HCEC 1CT (cell line): ENCODE results near the gene ABO.
"Not testable (repeated sequence)": the region's sequence is repeated elsewhere in the genome, so short reads cannot be mapped to it uniquely, and the experiment has no call there.

ENCODE experiments used
- DNase-seq: peaks from one replicate; pipeline ENCODE4 v3.0.0-alpha.2; 2017

The ABO gene

DNA sequence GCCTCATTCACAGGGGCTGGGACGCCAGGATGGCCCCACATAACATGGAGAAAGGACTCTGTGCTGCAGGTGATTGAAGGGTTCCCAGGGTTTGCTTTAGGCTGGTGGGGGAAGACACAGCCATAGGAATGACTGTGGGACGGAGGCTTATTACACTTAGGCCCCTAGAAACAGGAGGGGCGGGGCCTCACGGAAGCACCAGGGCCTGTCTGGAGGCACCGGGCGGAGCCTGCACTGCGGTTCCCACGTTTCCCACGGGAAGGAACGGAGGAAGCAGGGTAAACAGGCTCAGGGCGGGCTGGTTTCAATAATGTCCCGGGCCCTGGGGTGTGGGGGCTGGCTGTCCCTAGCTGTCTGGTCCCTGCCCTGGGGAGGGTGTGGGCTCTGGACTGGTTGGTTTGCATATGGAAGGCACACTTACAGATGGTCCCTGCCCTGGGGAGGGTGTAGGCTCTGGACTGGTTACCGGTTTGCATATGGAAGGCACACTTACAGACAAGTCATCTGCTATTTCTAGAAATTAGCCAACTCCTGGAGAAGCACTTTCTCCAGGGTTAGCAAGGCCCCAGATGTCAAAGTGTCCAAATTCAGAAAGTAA lies 51.7 kb downstream of the ABO start:
- not testable (repeated sequence) for DNase-seq

DNA sequence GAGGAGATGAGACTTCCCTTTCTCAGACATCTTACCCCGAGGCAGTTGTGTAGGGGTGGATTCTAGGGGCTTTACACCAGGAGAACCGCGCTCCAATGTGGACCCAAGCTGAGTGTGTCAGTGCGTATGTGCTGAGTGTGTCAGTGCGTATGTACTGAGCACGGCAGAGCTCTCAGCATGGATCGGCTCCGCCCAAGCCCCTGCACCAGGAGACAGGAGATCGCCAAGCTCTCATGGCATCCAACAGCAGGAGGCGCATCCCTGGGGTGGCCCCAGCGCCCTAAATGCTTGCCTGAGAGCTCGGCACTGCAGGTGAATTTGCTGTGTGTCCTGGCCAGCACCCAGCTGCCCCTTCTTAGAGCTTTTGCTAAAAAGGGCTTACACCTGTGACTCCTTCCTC lies 53.0 kb downstream of the ABO start:
- DNase-seq = not testable (repeated sequence)

DNA sequence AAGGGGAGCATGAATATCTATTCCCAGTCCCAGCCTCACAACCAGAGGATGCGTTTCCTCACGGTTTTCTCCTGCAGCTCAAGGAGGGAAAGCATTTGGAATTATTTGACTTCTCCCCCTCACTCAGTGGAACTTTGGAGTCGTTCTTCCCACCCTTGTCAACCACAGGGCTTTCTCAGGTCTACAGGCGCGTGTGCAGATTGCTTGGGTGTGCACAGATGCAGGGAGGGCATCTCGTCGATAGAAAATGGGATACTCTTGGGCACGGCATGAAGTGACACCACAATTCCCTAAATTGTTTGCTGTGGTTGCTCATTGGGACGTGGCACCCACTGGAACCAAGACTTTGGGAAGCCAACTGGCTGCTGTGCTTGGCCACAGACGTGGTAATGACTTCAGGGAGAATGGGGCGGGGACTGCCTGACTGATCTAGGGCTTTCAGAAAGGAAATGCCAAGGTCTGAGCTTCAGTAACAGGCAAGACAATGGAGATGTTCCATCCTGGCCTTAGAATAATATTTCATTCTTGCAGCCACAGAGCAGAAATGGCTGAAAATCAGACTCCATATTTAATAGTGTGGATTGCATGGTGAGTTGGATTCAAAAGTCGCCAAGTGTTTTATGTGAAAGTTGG lies 53.7 kb downstream of the ABO start:
- no peak for DNase-seq

DNA sequence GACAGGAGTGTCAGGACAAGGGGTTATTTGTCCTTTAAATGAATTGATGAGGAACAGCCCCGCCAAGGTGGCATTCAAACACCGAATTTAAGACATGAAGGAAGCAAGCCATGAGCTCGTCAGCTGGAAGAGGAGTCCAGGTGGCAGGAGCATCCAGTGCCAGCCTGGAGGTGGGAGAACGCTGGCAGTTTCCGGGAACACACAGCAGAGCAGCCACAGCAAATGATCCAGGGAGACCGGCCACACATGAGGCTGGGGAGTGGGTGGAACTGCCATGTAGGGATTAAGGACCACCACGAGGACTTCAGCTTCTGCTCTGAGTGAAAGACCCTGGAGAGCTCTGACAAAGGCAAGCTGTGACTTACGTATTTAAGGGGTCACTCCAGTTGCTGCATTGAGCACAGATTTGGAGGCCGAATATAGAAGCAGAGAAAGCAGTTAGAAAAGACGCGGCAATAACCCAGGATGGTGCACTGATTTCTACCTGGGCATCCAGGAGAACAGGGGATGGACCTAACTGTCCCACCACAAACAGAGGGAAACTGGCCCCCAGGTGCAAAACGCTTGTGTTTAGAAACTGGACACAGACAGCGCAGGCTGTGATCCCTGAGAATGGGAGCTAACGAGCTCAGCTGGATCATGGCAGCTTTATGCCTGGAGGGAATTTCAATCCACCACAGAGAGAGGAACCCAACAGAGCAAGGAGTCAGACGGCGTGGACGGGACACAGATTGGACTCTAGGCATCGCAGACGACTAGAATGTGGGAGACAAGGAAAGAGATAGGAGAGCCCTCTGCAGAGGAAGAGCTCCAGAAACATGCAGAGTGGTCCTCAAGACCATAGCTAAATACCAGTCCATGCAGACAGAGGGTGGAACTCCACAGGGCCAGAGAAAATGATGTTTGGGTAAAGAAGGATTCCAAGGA lies 56.7 kb downstream of the ABO start:
- DNase-seq = not testable (repeated sequence)

DNA sequence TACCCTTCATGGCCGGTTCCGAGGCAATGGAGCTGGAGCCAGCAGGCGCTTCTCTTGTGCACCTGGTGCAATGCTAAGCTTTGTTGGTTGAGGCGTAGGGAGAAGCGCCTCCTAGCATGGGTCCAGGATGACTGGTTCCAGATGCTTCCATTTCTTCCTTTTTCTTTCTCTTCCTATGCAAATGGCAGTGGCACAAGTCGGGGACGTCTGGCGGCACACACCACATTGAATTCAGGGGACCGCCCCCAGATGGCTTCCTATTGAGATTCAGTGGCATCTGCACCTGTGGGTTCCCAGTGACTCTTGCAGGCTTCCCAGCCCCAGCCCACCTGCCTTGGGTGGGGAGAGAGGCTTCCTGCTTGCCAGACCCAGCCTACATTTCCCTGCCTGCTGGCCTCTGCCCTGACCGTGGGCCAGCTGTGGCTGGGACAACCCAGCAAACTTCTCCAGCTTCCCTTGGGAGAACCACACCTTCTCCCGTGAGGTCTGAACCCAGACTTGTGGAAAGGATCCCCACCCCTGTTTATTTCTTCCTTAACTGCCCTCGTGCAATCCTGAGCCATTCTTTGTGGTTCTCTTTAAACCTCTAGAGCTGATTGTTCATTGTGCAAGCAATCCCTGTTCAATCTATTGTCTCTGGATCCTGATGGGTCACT lies 57.5 kb downstream of the ABO start:
- DNase-seq = not testable (repeated sequence)

DNA sequence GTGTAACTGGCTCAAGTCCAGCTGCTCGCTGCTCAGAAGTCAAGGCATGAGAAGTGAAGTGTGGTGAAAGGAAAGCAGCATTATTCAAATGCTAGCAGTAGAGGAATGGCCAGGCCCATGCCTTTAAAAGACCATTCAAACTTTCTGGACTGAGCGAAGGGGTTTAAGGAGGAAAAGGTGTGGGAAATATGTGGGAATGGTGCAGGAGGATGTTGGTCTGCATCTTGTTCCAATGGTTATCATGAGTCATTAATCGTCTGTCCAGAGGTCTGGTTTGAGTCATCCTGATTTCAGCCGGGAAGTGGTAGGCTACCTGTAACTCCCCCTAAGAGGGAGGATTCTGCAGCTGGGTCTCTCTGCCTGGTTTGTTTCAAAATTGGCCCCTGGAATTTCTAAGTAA lies 60.7 kb downstream of the ABO start:
- DNase-seq = not testable (repeated sequence)

DNA sequence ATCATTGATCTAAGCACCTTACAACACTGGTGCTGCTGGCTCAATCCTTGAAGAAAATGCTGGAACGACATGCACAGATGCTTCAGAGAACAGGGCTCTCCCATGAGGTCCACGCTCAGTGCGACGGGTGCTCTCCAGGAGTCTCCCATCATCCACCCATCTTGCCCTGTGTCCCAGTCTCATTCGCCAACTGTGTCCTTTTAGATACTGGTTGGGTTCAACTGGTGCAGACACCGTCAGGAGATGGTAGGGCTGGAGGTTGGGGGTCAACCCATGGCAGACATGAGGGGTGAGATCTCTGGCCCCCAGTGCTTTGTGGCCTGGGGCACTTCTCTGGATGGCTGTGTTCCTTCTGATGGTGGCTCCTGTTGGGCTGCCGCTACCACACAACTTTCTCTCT lies 64.4 kb downstream of the ABO start:
- no peak for DNase-seq

DNA sequence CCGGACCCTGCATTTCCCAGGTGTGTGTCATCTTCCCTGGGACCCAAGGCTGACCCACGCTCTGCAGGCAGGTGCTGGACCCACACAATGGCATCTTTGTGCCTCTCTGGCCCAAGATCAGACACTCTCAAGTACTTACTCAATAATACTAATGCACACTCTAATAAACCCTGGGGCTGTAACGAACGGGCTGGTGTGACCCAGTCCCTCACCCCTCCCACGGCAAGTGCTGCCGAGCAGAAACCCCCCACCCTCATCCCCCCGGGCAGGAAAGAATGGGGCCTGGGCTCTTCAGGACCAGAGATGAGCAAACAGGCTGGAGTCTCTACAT lies 64.8 kb downstream of the ABO start:
- DNase-seq = no peak

DNA sequence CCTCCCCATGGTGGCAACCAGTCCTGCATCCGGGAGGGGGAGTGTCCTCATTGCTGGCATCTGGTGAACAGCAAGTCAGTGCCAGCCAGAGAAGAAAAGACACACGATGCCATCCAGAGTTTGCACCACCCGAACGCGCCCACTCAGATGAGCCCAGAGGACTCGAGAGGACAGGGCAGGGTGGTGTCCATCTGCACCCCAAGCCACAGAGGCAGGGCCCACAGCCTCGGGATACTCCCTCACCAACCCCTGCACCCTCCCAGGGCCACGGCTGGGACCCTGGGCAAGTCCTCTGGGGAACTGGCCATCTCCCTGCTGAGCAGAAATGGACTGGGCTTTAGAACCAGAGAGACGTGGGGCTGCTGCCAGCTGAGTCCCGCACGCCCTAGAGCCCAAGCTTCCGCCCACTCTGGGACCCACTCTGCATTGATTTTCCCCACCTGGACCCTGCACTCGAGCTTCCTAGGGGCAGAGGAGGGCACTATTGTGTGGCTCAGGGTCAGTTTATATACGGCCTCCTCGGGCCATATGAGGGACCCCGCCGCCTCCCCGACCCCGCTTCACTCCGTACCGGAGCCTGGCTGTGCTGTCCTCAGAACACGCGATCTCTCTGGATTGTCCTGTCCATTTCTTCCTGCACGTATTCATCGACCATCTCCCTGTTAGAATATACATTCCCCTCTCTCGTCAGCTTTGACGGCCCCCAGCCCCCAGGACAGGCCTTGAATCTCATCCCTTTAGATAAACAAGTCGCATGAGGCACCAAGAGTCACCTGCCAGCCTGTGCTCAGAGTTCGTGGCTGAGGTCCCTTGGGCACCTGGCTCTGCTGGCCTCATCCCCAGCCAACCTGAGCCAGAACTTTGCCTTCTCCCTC lies 65.4 kb downstream of the ABO start:
- not testable (repeated sequence) for DNase-seq

DNA sequence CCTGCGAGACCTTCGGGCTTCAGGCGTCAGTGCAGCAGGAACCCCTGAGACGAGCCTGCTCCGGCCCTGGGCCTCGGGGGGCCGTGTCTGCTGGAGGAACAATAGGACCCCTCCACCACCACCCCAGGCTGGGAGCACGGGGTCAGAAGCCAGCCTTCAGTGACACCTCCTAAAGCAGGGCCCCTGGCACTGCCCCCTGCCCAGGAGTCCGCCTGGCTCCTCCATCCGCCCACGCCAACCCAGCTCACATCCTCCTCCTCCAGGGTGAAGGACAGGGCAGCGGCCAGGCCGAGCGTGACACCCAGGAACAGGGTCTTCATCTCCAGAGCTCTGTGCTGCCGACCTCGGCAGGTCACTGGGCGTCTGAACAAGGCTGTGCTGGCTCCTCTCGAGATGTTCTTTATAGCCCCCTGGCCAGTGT lies 66.1 kb downstream of the ABO start, which contains the start of gene OBP2B:
TSS of gene OBP2B (minus strand) at position 371 of the 421 bp plus-strand sequence. CDS start at position 320, 51 bp downstream.
- not testable (repeated sequence) for DNase-seq

DNA sequence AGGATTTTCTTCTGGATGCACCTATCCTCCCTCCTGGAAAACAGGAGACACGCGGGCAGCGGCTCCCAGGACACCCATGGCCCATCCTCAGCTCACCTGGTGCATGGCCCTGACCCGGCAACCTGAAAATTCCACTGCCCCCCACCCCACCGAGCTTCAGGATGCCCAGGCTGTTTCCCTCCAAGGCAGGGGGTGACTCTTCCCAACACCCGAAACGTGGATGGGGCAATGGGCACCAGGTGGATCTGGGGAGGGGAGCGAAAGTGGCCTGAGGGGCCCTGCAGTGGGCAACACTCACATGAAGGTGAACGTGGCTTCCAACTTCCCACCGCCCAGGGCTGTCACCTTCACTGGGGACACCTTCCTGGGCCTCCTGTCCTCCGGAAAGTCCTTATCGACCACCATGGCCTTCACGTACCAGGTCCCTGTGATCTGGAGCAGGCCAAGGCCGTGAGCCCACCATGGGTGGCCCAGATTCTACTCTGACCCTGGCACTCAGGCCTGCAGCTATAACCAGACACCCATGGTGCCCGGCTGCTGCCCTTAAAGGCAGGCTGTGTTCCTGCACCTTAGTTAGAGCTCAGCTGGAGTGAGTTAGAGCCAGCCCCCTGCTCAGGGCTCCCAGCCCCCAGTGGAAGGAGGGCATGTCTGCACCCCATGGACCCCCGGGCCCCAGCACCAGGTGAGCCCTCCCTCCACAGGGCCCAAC lies 66.7 kb downstream of the ABO start:
- DNase-seq = not testable (repeated sequence)

DNA sequence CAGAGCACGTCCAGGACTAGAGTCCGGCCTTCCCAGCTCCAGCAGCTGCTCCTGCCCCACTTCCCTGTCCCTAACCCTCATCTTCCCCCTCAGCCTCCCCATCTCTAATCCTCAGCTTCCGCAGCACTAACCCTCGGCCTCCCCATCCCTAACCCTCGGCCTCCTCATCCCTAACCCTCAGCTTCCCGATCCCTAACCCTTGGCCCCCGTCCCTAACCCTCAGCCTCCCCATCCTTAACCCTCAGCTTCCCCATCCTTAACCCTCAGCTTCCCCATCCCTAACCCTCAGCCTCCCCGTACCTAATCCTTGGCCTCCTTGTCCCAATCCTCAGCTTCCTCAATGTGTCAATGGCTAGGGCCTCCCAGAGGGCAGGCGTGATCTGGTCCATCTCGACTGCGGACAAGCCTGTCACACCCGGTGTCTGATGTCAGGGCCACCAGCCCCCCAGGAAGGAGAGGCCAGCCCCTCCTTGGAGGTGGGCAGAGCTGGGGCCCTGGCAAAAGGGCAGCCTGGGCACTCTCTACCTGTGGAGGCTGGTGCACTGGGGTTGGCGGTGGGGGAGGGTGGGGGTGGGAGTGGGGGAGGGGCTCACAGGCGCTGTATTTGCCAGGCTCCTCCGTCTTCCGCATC lies 67.3 kb downstream of the ABO start:
- no peak for DNase-seq

DNA sequence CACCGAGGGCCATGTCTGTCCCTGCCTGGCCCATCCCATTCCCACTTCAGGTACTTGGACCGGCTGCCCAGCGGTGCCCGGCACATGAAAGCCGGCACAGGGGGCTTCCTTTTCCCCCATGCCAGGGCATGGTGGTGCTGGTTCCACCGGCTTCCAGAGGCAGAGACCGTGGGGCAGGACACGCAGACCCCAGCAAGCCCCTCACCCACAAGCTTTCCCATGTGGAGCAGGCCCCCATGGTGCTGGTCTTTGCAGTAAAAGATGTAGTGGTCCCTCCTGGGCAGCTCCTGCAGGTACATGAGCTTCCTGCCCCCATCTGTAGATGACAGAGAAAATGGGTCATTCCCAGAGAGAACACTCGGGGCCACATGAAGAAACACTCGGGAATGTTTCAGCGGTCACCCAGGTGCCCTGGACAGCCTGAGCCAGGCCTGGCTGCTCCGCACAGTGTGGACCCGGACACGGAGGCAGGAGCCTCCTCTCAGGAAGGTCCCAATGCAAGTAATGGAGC lies 67.9 kb downstream of the ABO start:
- no peak for DNase-seq

DNA sequence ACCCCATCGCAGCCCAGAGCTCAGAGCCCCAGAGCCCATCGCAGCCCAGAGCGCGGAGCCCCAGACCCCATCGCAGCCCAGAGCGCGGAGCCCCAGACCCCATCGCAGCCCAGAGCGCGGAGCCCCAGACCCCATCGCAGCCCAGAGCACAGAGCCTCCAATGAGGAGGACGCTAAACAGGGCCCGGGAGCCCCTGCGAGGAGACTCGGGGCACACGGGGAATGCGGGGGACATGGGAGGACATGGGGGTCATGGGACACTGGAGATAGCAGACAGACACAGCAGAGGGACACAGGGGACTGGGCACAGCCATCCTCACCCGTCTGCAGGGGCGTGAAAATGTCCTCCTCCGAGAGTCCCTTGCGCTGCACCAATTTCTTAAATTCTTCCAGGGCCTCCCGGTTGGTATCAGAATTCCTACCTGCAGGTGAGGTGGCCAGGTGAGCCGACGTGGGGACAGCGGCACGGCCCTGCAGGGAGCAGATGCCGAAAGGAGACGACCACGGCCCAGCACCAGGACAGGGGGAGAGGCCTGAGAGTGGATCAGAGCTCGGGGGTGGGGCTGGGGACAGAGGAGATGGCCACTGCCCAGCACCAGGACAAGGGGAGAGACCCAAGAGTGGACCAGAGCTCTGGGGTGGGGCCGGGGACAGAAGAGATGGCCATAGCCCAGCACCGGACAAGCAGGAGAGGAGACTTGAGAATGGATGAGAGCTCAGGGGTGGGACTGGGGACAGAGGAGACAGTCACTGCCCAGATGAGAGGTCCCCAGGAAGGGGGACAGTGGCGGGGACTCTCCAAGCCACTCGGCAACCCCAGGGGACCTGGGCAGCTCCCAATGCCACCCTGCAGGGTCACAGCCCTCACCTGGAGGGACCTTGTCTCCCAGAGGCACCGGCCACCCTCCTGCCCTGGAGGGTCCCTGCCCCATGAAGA lies 68.7 kb downstream of the ABO start:
- no peak for DNase-seq

DNA sequence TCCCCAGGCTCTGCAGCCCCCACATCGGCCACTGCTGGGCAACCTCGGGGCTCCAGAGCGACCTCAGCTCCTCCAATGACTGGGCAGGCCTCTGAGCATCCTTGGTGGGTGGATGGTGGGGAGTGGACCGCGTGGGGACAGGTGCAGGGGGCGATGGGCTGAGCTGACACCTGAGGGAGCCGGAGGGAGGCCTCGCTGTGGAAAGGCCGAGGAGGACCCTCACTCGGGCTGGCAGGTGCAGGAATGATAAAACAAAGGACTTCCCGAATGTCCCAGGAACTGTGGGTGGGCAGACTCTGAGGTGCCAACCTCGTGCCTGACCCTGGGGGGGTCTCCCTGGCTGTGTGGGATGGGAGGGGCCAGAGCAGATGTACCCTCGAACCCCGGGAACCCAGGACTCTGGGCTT lies 69.5 kb downstream of the ABO start:
- not testable (repeated sequence) for DNase-seq
